ENCODE measurements around the gene FMNL2. TPM values are rescaled to one million over a fixed set of nuclear protein-coding genes. Genes with fewer than 3 reads are reported as not detected.

The FMNL2 gene
- total and polyA plus RNA-seq, 2 experiments from 2014 or later, result 16.5 to 45.4 TPM

- Histone ChIP-seq H3K9me2 (ENCODE audit: insufficient read depth) (no peaks in the 10 kb centered on the region), H3K4me3 (no peak overlapping the region), H4K20me1 (replicated peaks; ENCODE audit: insufficient read depth) (no peaks in the 10 kb centered on the region), H2AFZ (no peak overlapping the region), H3K27ac (ENCODE audit: low read depth) (no peak overlapping the region), H3K4me1 (ENCODE audit: insufficient read depth) (no peaks in the 10 kb centered on the region), H3K27me3 (ENCODE audit: insufficient read depth) (no peaks in the 10 kb centered on the region), H3K79me2 (replicated peaks; ENCODE audit: insufficient read depth) (no peaks in the 10 kb centered on the region), H3K36me3 (ENCODE audit: insufficient read depth) (no peaks in the 10 kb centered on the region), H3K4me2 (no peak overlapping the region), H3F3A (replicated peaks; ENCODE audit: low read depth) (no peaks in the 10 kb centered on the region)
- DNase-seq (ENCODE audit: low spot score), result no peak
- H3K27me3 Mint-ChIP-seq (ENCODE audit: insufficient read depth, low read depth, poor library complexity), result peaks cover 6% of the 10 kb centered on the region
- peaks cover 2% of the 10 kb centered on the region; the same call in 1 of the 3 replicates for H3K4me1 Mint-ChIP-seq
- H3K4me3 Mint-ChIP-seq, result no peak overlapping the region
- H3K9me3 Mint-ChIP-seq, result no peaks in the 10 kb centered on the region
- H3K27ac Mint-ChIP-seq, result no peak overlapping the region
- H3K36me3 Mint-ChIP-seq (ENCODE audit: low read depth), result no peaks in the 10 kb centered on the region
- no peak for ATAC-seq
- TF ChIP-seq ZNF114 (CRISPR knock-in tag; IDR thresholded peaks at IDR 0.05), result no peak
- TF ChIP-seq REST (IDR thresholded peaks at IDR 0.05; ENCODE audit: unreplicated experiment), result no peak
- TF ChIP-seq JUNB (IDR thresholded peaks at IDR 0.05; ENCODE audit: unreplicated experiment), result no peak
- TF ChIP-seq NANOG (IDR thresholded peaks at IDR 0.05; ENCODE audit: borderline replicate concordance), result no peak
Observed at GRCh38 chr2:152326710-152327109, 8.3 kb upstream of the FMNL2 start.

GRCh38 chr2:152328013-152328412, 7.0 kb upstream of the FMNL2 start:
- H3K4me3 Mint-ChIP-seq, result no peak overlapping the region
- no peak for ATAC-seq
- peaks cover 3% of the 10 kb centered on the region for H3K27me3 Mint-ChIP-seq (ENCODE audit: insufficient read depth, low read depth, poor library complexity)
- TF ChIP-seq EZH2 (IDR thresholded peaks at IDR 0.05; ENCODE audit: low read depth, unreplicated experiment) (no peak), ZNF114 (CRISPR knock-in tag; IDR thresholded peaks at IDR 0.05) (no peak), ETS1 (IDR thresholded peaks at IDR 0.05) (no peak), NANOG (IDR thresholded peaks at IDR 0.05; ENCODE audit: borderline replicate concordance) (no peak), CTCF (conservative IDR thresholded peaks at IDR 0.05; ENCODE audit: low read depth in 2 of 2) (no peak), JUNB (IDR thresholded peaks at IDR 0.05; ENCODE audit: unreplicated experiment) (no peak), STAT1 (IDR thresholded peaks at IDR 0.05; ENCODE audit: unreplicated experiment) (no peak), ZNF331 (CRISPR knock-in tag; IDR thresholded peaks at IDR 0.05; ENCODE audit: low read depth) (no peak), CREB1 (CRISPR knock-in tag; IDR thresholded peaks at IDR 0.05; ENCODE audit: low read depth) (no peak), POLR2AphosphoS5 (IDR thresholded peaks at IDR 0.05; ENCODE audit: low read depth) (no peak), EZH2phosphoT487 (IDR thresholded peaks at IDR 0.05; ENCODE audit: unreplicated experiment) (no peak), REST (IDR thresholded peaks at IDR 0.05; ENCODE audit: unreplicated experiment) (no peak)

More at GRCh38 chr2:152328013-152328412, 7.0 kb upstream of the FMNL2 start:
- Histone ChIP-seq H3K36me3 (ENCODE audit: insufficient read depth) (no peaks in the 10 kb centered on the region), H3K4me1 (ENCODE audit: insufficient read depth) (no peaks in the 10 kb centered on the region), H3F3A (replicated peaks; ENCODE audit: low read depth) (no peaks in the 10 kb centered on the region), H4K20me1 (replicated peaks; ENCODE audit: insufficient read depth) (no peaks in the 10 kb centered on the region), H3K9me2 (ENCODE audit: insufficient read depth) (no peaks in the 10 kb centered on the region), H3K79me2 (replicated peaks; ENCODE audit: insufficient read depth) (no peaks in the 10 kb centered on the region), H3K4me2 (no peak overlapping the region), H3K27me3 (ENCODE audit: insufficient read depth) (no peaks in the 10 kb centered on the region; the same call in 1 of the 2 replicates), H2AFZ (no peak overlapping the region), H3K4me3 (no peak overlapping the region), H3K27ac (ENCODE audit: low read depth) (no peak overlapping the region)
- Mint-ChIP-seq H3K9me3 (no peaks in the 10 kb centered on the region), H3K4me1 (peaks cover 2% of the 10 kb centered on the region; the same call in 1 of the 3 replicates), H3K36me3 (ENCODE audit: low read depth) (no peaks in the 10 kb centered on the region), H3K27ac (no peak overlapping the region)
- no peak for DNase-seq (ENCODE audit: low spot score)
